Lung microvascular endothelial cell (primary cell): ENCODE results near the gene PCBD2. TPM values are rescaled to one million over a fixed set of nuclear protein-coding genes. Genes with fewer than 3 reads are reported as not detected.
"Not testable (repeated sequence)": the region's sequence is repeated elsewhere in the genome, so short reads cannot be mapped to it uniquely, and the experiment has no call there.

Experiments used
- DNase-seq, 2 donors: peaks; one replicate each; pipeline versions ENCODE4 v3.0.0 to v3.0.0-alpha.2; 2010; ENCODE audit warnings: low read depth in 2 of 2
- total RNA-seq: library from RNA; depleted of rRNA; stranded (reverse); fragments of >200 nt; gene quantifications from 2 replicates; pipeline ENCODE4 v1.2.1, GENCODE V29; 2014

PCBD2 gene
- total RNA-seq, result 3.1 and 3.6 TPM in 2 replicates

DNA sequence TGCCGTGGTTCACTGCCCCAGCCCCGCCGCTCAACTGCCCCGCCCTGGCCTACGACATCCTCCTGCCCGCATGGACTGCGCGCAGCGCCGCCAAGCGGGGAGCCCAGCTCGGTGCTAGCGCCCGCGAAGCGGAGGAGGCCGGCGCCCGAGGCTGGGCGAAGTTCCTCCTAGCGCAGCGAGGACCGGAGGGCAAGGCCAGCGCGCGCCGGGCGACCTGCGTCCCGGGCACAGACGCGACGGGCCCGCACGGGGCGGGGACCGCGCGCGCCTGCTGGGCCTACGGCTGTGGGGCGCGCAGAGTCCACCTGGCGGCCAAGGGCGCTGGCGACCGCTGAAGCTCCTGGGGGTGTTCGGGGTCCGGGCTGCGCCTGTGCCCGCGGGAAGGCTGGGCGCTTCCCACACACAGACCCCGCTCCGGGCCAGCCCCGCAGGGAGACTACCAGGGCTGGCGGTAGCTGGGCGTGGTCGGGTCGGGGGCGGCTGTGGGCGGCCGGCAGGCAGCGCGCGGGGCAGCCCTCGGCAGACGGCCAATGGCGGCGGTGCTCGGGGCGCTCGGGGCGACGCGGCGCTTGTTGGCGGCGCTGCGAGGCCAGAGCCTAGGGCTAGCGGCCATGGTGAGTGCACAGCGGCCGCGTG is at the start of gene PCBD2:
TSS of gene PCBD2 (plus strand) at position 522 of the 636 bp plus-strand sequence. CDS start at position 531, 9 bp downstream.
- DNase-seq, result peak; percentile 92 to 94

GRCh38 chr5:134856465-134856864 is 48.5 kb upstream of the PCBD2 start:
- DNase-seq, result not testable (repeated sequence)

GRCh38 chr5:134857401-134857800 is 47.5 kb upstream of the PCBD2 start:
- no peak for DNase-seq

DNA sequence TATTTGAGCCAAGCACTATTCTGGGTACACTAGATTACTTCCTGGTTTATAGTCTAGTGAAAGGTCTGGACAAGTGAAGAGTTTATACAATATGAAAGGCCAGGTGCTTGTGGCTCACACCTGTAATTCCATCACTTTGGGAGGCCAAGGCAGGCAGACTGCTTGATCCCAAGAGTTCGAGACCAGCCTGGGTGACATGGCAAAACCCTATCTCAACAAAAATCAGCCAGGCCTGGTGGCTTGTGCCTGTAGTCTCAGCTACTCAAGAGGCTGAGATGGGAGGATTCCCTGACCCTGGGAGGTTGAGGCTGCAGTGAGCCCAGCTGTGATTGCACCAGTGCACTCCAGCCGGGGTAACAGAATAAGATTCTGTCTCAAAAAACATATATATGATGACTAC is 40.2 kb upstream of the PCBD2 start:
- no peak for DNase-seq

DNA sequence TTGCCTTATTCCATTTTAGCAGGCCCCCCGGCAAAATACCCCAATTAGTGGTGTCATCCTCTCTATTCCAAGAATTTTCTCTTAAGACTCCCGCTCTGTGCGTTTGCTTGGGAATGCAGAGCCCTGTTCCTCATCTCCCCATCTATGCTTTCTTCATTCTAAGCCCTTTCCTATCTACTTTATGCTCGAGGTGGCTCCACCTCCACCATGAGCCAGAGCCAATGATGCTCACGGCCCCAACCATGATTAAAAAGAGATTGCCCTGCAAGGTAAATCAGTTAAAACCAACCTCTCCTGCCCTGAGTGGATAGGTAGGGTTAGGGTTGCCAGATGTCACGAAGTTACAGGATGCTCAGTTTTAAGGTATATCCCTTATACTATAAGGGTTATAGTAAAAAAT is 31.4 kb upstream of the PCBD2 start:
- no peak for DNase-seq

DNA sequence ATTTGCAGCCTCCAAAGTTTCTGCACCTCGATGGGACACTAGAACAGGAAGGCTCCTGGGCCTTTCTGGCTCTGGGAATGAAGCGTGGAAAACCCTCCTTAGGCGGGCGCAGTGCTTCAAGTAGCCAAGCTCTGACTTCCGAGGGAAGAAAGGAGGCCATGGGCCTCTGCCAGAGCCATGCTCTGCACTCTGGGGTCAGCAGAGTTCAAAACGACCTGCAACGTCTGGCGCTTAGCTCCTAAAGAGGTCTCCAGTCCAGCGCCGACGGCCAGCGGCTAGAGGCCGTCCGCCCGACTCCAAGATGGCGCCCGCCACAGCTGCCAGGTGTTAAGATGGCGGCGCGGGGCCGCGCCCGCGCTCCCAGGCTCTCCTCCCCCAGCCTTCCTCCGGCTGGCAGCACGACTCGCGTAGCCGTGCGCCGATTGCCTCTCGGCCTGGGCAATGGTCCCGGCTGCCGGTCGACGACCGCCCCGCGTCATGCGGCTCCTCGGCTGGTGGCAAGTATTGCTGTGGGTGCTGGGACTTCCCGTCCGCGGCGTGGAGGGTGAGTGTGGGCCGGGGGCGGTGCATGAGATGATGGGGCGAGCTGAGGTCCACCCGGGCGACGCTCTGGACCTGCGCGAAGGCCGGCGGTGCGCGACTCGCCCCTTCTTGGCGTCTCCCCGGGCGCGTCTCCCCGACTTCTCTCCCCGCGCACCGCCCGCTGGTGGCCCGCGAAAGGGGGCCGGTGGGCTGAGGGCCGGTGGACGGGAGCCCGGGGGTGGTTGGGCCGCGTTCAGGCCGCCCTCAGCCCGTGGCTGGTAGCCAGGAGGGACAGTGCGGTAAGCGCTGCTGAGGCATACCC is 30.7 kb upstream of the PCBD2 start, which contains the start of gene TXNDC15:
TSS of gene TXNDC15 (plus strand) at position 385 of the 844 bp plus-strand sequence. CDS start at position 442, 57 bp downstream.
- DNase-seq, result peak; percentile 89 to 90

GRCh38 chr5:134874831-134875655 is 29.9 kb upstream of the PCBD2 start:
- peak; percentile 48 to 81 for DNase-seq

DNA sequence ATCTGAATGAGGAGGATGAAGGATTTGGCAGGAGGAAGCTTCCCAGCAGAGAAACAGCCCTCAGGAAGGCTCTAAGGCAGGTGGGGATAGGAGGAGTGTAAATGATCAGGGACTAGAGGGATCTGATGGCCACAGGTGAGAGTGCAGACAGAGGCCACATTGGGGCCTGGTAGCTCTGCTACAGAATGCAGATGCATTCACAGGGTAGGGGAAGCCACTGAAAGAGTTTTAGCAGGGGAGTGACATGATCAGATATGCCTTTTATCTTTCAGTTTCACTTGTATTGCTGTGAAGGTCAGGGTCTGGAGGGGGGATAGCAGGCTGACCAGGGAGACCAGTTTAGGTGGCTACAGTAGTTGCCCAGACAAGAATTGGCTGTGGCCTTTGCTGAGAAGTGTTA is 27.8 kb upstream of the PCBD2 start:
- DNase-seq, result no peak

- DNase-seq, result no peak
These were observed 26.5 kb upstream of the PCBD2 start for GRCh38 chr5:134878403-134878802.

DNA sequence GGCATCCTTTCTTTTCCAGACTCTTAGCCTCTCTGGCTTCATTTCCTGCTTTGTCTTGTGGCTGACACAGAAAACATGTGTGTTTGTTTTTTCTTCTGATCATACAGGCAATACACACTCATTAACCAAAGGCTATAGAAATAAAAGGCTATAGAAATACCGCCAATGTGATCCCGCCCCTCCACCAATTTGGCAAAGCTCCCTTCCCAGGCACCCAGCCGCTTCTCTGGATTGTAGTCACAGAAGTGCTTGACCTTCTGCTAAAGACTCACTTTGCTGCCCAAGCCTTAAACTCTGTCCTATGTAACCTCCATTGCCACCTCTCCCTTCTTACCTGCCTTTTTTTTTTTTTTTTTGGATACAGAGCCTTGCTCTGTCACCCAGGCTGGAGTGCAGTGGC is 25.5 kb upstream of the PCBD2 start:
- DNase-seq, result no peak

DNA sequence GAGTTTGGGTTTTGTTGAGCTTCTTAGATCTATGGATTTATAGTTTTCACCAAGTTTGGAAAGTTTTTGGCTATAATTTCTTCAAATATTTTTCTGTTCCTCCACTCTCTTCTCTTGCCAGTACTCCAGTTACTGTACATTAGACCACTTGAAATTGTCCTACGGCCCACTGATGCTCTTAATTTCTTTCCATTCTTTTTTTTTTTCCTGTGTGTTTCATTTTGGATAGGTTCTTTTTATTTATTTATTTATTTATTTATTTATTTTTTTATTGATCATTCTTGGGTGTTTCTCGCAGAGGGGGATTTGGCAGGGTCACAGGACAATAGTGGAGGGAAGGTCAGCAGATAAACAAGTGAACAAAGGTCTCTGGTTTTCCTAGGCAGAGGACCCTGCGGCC is 24.0 kb upstream of the PCBD2 start:
- not testable (repeated sequence) for DNase-seq

DNA sequence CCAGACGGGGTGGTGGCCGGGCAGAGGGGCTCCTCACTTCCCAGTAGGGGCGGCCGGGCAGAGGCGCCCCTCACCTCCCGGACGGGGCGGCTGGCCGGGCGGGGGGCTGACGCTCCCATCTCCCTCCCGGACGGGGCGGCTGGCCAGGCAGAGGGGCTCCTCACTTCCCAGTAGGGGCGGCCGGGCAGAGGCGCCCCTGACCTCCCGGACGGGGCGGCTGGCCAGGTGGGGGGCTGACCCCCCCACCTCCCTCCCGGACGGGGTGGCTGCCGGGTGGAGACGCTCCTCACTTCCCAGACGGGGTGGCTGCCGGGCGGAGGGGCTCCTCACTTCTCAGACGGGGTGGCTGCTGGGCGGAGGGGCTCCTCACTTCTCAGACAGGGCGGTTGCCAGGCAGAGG is 23.2 kb upstream of the PCBD2 start:
- DNase-seq, result not testable (repeated sequence)

DNA sequence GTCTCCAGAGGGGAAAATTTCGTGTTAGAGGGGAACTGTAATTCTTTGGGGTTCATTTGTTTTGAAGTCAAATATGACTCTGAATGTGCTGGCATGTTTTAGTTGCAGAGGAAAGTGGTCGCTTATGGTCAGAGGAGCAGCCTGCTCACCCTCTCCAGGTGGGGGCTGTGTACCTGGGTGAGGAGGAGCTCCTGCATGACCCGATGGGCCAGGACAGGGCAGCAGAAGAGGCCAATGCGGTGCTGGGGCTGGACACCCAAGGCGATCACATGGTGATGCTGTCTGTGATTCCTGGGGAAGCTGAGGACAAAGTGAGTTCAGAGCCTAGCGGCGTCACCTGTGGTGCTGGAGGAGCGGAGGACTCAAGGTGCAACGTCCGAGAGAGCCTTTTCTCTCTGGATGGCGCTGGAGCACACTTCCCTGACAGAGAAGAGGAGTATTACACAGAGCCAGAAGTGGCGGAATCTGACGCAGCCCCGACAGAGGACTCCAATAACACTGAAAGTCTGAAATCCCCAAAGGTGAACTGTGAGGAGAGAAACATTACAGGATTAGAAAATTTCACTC is 17.3 kb upstream of the PCBD2 start:
- no peak for DNase-seq

DNA sequence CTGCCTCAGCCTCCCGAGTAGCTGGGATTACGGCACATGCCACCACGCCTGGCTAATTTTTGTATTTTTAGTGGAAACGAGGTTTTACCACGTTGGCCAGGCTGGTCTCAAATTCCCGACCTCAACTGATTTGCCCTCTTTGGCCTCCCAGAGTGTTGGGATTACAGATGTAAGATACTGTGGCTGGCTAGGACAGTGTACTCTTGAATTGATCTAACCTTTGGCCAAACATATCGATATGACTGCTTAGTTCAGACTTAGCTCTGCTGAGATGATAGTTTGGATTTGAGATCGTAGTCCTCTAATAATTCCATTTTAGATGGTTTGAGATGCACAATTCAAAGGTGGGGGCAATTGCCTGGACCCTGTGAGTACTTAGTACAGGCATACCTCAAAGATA is 15.6 kb upstream of the PCBD2 start:
- DNase-seq, result no peak

GRCh38 chr5:134891473-134891872 is 13.5 kb upstream of the PCBD2 start:
- no peak for DNase-seq

DNA sequence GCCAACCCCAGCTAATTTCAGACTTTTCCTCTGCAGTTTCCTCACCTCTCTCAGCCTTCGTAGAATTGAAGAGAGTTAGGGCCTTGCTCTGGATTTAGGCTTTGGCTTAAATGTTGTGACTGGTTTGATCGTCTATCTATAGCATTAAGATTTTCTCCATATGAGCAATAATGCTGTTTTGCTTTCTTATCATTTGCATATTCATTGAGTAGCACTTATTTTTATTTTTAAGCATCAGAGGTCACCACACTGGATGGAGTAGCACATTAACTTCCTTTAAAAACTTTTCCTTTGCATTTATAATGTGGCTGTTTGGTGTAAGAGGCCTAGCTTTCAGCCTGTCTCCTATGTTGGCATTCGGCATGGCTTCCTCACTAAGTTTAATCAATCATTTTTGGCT is 12.6 kb upstream of the PCBD2 start:
- no peak for DNase-seq

DNA sequence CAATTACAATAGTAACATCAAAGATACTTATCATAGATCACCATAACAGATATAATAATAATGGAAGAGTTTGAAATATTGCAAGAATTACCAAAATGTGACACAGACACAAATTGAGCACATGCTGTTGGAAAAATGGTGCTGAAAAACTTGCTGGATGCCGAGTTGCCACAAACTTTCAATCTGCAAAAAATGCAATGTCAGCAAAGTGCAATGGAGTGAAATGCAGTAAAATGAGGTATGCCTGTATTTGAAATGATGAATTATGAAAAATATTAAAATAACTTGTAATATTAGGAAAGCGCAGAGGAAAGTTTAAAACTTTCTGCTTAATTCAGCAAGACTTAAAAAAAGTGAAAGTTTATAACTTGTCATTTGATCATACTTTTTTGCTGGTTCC is 12.0 kb upstream of the PCBD2 start:
- DNase-seq, result no peak

- no peak for DNase-seq
These were observed 11.0 kb upstream of the PCBD2 start for GRCh38 chr5:134893748-134894505.

- no peak for DNase-seq
These were observed 2.7 kb upstream of the PCBD2 start for GRCh38 chr5:134902071-134902801.
